ENCODE data around the gene NME5.

The NME5 gene

GRCh38 chr5:138132543-138132942 is 6.7 kb downstream of the NME5 start:
- DNase-seq (ENCODE audit: low spot score), result no peak

DNA sequence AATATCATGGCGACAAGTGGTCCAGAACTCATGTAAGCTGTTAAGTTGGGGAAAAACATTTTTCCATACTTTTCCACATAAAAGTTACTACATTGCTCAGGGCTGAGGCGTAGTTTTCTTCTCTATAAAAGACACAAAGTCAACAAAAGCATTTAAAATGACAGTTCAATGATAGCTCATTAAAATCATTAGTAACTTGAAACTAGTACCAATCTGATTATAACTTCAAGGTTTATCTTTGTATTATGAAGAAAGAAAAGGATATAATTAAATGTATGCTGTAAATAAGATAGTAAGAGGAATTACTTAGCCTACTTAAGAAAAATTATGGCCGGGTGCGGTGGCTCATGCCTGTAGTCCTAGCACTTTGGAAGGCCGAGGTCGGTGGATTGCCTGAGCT is 9.9 kb downstream of the NME5 start:
- no peak for DNase-seq (ENCODE audit: low spot score)

- DNase-seq (ENCODE audit: low spot score), result no peak
Observed at GRCh38 chr5:138128334-138128733, 10.9 kb downstream of the NME5 start.

- no peak for DNase-seq (ENCODE audit: low spot score)
Observed at GRCh38 chr5:138115254-138115653, 24.0 kb downstream of the NME5 start.

DNA sequence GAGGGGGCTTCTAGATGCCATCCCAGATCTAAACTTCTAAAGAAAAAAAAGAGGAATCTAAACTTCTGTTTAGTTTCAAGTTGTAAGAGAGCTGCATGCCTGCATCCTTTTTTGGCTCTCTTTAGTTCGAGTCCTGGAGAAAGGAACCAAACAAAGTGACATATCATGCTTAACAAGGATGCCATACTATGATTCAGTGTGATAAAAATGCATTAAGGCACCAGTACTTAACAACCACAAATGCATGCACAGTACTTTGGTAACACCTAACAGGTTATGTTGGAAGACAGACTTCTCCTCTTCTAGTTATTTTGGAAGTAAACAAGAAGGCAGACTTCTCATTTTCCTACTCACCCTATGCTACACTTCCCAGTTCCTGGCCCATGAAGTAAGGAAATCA is 27.3 kb downstream of the NME5 start:
- DNase-seq (ENCODE audit: low spot score), result no peak

- no peak for DNase-seq (ENCODE audit: low spot score)
Observed at GRCh38 chr5:138111181-138111580, 28.0 kb downstream of the NME5 start.

DNA sequence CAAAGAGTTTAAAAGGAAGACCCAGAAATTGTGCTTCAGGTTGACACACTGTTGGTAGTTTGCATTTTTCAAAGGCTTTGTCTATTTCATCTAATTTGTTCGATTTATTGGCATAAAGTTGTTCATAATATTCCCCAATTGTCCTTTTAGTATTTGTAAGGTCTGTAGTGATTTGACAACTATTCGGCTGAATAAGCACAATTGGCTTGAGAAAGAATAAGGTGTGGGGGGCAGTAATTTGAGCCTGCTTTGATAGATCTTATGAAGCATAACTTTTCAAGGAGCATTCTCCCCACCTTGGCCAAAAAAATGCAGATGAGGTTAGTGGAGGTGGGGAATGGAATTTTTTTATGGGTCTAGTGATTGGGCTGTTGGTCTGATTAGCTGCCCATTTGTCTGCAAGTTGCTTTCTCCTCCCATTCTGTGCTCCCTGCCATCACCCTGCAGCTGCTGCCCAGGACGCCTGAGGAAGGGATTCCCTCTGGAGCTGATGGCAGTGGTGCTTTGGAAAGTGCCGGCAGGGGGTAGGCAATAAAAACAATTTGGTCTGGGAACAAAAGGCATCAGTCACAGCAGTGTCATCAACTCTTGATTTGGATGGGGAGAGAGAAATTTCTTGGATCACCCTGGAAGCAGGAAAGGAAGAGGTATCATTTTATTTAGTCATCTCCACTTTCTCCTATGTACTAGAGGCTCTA is 28.8 kb downstream of the NME5 start:
- no peak for DNase-seq (ENCODE audit: low spot score)

GRCh38 chr5:138109463-138110265 is 29.6 kb downstream of the NME5 start:
- DNase-seq (ENCODE audit: low spot score), result no peak

- DNase-seq (ENCODE audit: low spot score), result no peak
Observed at GRCh38 chr5:138107213-138107612, 32.0 kb downstream of the NME5 start.

DNA sequence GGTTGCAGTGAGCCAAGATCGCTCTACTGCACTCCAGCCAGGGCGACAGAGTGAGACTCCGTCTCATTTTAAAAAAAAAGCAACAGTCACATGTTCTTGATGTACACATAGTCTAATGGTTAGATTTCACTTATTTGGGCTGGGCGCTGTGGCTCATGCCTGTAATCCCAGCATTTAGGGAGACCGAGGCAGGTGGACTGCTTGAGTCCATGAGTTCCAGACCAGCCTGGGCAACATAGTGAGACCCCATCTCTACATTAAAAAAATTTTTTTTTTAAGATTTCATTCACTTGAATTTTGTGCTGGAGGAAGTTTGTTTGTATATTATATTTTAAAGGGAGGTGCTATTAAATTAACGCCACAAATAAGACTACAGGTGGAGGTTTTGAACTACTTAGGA is 33.5 kb downstream of the NME5 start:
- DNase-seq (ENCODE audit: low spot score), result no peak

- DNase-seq (ENCODE audit: low spot score), result no peak
Observed at GRCh38 chr5:138103319-138103637, 36.0 kb downstream of the NME5 start.

DNA sequence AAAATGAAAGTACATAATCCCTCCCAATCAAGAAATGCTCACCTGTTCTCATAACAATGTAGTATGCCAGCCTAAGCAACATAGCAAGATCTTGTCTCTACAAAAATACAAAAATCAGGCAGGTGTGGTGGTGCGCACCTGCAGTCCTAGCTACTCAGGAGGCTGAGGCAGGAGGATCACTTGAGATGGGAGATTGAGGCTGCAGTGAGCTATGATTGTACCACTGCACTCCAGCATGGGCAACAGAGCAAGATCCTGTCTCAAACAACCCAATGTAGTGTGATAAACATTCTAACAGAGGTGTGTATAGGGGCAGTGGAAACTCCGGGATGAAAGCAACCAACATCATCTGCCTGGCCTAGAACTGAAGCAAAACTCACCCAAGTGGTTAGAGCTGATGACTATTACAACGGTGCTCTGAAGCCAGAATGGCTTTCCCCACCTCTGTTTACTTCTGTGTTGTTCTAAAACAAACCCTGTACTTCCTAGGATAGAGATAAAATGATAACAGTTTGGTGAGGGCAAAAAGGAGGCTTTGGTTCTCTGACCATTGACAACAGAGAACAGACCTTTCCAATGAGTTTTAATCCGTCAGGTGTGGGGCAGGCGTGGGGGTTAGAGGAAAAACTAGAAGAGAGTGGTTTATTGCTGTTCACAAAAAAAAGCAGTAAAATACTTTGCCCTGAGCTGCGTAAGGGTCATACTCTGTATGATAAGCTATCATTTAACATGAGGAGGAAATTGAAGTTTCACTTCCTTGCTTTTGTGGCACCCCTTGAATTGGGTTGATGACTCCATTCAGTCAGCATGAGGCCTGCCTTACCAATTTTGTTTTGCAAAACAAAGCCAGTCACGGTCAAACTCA is 36.5 kb downstream of the NME5 start:
- DNase-seq (ENCODE audit: low spot score), result no peak

- DNase-seq (ENCODE audit: low spot score), result no peak
Observed at GRCh38 chr5:138096997-138097828, 42.0 kb downstream of the NME5 start.

DNA sequence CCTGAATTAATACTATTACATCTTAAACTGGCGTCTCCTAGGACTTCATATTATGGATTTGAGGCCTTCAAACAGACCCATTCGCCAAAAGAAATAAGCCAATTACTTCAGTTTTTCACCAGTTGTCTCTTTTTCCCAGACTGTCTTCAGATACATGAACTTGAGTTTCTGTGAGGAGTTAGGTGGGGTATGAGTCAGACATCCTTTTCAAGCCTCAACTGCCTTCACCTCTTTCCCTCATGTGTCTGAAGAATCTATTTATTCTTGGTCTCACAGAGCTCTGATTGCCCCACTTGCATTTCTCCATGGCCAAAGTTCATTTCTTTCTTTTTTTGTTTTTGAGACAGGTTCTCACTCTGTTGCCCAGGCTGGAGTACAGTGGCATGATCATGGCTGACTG is 42.9 kb downstream of the NME5 start:
- DNase-seq (ENCODE audit: low spot score), result no peak

GRCh38 chr5:138095100-138095907 is 43.9 kb downstream of the NME5 start:
- DNase-seq (ENCODE audit: low spot score), result no peak

GRCh38 chr5:138093036-138093435 is 46.2 kb downstream of the NME5 start:
- no peak for DNase-seq (ENCODE audit: low spot score)

GRCh38 chr5:138092301-138092700 is 46.9 kb downstream of the NME5 start:
- DNase-seq (ENCODE audit: low spot score), result no peak

- DNase-seq (ENCODE audit: low spot score), result no peak
Observed at GRCh38 chr5:138091685-138092084, 47.5 kb downstream of the NME5 start.

GRCh38 chr5:138083702-138084101 is 55.5 kb downstream of the NME5 start, which contains the start of gene WNT8A:
Gene WNT8A, plus strand, starts transcription at chr5:138084033. Its CDS starts 95 bp downstream, at chr5:138084128.
- DNase-seq (ENCODE audit: low spot score), result no peak

- no peak for DNase-seq (ENCODE audit: low spot score)
Observed at GRCh38 chr5:138082033-138082432, 57.2 kb downstream of the NME5 start.
